Caki2 (cell line): ENCODE results near the gene ATF6. TPM values are rescaled to one million over a fixed set of nuclear protein-coding genes. Genes with fewer than 3 reads are reported as not detected.
A peak's percentile ranks its signal among the peaks of the same experiment; 100 is the strongest.

Experiments used
- DNase-seq: peaks from one replicate; pipeline ENCODE4 v3.0.0-alpha.2; 2015; ENCODE audit warnings: low read depth
- in situ Hi-C: cut with HindIII; loops from 2 replicates; pipeline ENCODE4 v1.10.0; 2016; ENCODE audit warnings: low sequenced_read_pairs, low pct_unique_long_range_greater_than_20kb, mixed read lengths
- total RNA-seq: library from RNA; depleted of rRNA; stranded (reverse); fragments of >200 nt; shearing (Covaris generic); gene quantifications from 2 replicates; pipeline ENCODE4 v1.2.3, GENCODE V29; 2014; ENCODE audit warnings: low replicate concordance

Gene ATF6
- total RNA-seq, 1 experiment from 2014 or later = 13.5 TPM

- in situ Hi-C loops = no loop called here
- peak; percentile 42 for DNase-seq
These were observed 223.0 kb downstream of the ATF6 start for GRCh38 chr1:161989108-161989507.

- no peak for DNase-seq
These were observed 223.7 kb downstream of the ATF6 start for GRCh38 chr1:161989786-161990185.

GRCh38 chr1:161993576-161993975, 227.5 kb downstream of the ATF6 start:
- in situ Hi-C loops = no loop called here

More at GRCh38 chr1:161989786-161990185, 223.7 kb downstream of the ATF6 start:
- in situ Hi-C loops = no loop called here

GRCh38 chr1:161994175-161994668, 228.1 kb downstream of the ATF6 start:
- in situ Hi-C loops = no loop called here
- no peak for DNase-seq

More at GRCh38 chr1:161993576-161993975, 227.5 kb downstream of the ATF6 start:
- DNase-seq = no peak

- in situ Hi-C loops = no loop called here
- DNase-seq = no peak
These were observed 231.0 kb downstream of the ATF6 start for GRCh38 chr1:161997152-161997551.

- in situ Hi-C loops = no loop called here
- DNase-seq = peak; percentile 73
These were observed 232.7 kb downstream of the ATF6 start for GRCh38 chr1:161998811-161999210.

GRCh38 chr1:161999301-162000052, 233.4 kb downstream of the ATF6 start:
- DNase-seq = no peak

GRCh38 chr1:162000053-162000420, 233.9 kb downstream of the ATF6 start:
- DNase-seq = no peak
- in situ Hi-C loops = no loop called here

More at GRCh38 chr1:161999301-162000052, 233.4 kb downstream of the ATF6 start:
- in situ Hi-C loops = no loop called here

- no peak for DNase-seq
- in situ Hi-C loops = no loop called here
These were observed 237.1 kb downstream of the ATF6 start for GRCh38 chr1:162003061-162003829.

GRCh38 chr1:162003830-162004215, 237.7 kb downstream of the ATF6 start:
- in situ Hi-C loops = no loop called here
- DNase-seq = peak; percentile 16

- in situ Hi-C loops = no loop called here
- no peak for DNase-seq
These were observed 238.4 kb downstream of the ATF6 start for GRCh38 chr1:162004441-162004950.

- in situ Hi-C loops = no loop called here
- DNase-seq = peak; percentile 10
These were observed 240.0 kb downstream of the ATF6 start for GRCh38 chr1:162006081-162006480.

GRCh38 chr1:162007466-162007865, 241.3 kb downstream of the ATF6 start:
- no peak for DNase-seq
- in situ Hi-C loops = no loop called here

- in situ Hi-C loops = no loop called here
- no peak for DNase-seq
These were observed 242.7 kb downstream of the ATF6 start for GRCh38 chr1:162008799-162009198.

- in situ Hi-C loops = no loop called here
- DNase-seq = no peak
These were observed 243.5 kb downstream of the ATF6 start for GRCh38 chr1:162009501-162010174.

- in situ Hi-C loops = no loop called here
- no peak for DNase-seq
These were observed 244.0 kb downstream of the ATF6 start for GRCh38 chr1:162010175-162010506.

- in situ Hi-C loops = no loop called here
These were observed 245.4 kb downstream of the ATF6 start for GRCh38 chr1:162011337-162012012.

GRCh38 chr1:162013289-162013688, 247.2 kb downstream of the ATF6 start:
- in situ Hi-C loops = no loop called here
- DNase-seq = no peak

More at GRCh38 chr1:162011337-162012012, 245.4 kb downstream of the ATF6 start:
- no peak for DNase-seq
